Peyer's patch (tissue), 4 donors: ENCODE measurements around the gene FLT4.

Experiments used
- POLR2A ChIP-seq, 2 donors: fragments of 450-650 bp; IDR thresholded peaks; one replicate each; pipeline ENCODE4 v1.5.1; 2017; ENCODE audit warnings: antibody characterized with exemption in 2 of 2, mild to moderate bottlenecking in 2 of 2, moderate library complexity in 2 of 2
- TF ChIP-seq, protein P1 (sequence below), 6 experiments: fragments of 450-650 bp in 4 of 6; fragments of 200-600 bp in 2 of 6; sonication (generic) in 1 of 6; IDR thresholded peaks; one replicate each; pipeline ENCODE4 v1.5.1; 2017 to 2019; ENCODE audit warnings: antibody characterized with exemption in 6 of 6, mild to moderate bottlenecking in 3 of 6, moderate library complexity in 1 of 6

DNA sequence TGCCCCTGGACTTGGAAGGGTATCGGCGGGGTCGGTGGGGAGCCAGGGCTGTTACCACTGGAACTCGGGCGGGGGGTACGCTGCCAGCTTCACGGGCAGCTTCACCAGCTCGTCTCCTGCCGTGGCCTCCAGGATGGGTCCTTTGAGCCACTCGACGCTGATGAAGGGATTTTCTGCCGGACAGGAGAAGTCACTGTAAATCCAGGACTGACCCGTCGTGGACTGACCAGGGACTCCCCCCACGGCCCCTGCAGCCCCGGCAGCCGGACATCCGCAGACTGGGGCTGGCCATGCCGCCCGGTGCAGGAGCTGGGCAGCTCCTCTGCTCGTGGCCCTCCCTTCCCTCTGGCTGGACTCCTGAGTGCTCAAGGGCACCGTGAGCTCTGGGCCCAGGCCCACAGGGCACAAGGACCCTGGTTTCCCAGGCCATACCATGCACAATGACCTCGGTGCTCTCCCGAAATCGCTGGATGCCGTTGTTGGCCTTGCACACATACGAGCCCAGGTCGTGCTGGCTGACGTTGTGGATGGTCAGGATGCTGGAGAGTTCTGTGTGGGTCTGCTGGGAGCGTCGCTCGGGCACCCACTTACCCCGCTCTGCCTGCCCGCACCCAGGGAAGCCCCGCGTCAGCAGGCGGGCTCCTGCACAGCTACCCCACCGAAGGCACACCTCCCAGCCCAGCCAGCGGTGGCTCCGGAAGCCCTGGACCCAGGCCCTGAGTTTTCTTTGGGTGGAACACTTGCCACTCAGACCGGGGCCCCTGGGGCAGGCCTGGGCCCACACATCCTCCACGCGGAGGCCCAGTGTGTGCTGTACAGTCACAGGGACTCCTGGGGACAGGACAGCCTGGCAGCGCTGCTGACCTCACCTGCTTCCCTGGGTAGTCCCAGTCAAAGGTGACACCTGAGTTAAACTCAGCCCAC, 20.3 kb downstream of the FLT4 start:
- TF ChIP-seq, protein P1, sequence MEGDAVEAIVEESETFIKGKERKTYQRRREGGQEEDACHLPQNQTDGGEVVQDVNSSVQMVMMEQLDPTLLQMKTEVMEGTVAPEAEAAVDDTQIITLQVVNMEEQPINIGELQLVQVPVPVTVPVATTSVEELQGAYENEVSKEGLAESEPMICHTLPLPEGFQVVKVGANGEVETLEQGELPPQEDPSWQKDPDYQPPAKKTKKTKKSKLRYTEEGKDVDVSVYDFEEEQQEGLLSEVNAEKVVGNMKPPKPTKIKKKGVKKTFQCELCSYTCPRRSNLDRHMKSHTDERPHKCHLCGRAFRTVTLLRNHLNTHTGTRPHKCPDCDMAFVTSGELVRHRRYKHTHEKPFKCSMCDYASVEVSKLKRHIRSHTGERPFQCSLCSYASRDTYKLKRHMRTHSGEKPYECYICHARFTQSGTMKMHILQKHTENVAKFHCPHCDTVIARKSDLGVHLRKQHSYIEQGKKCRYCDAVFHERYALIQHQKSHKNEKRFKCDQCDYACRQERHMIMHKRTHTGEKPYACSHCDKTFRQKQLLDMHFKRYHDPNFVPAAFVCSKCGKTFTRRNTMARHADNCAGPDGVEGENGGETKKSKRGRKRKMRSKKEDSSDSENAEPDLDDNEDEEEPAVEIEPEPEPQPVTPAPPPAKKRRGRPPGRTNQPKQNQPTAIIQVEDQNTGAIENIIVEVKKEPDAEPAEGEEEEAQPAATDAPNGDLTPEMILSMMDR (IDR thresholded peaks at IDR 0.05): no peak
- no peak for TF ChIP-seq POLR2A (IDR thresholded peaks at IDR 0.05)
